T follicular helper cell (primary cell): ENCODE data around the gene ANXA4.

Experiments
- DNase-seq: peaks from one replicate; pipeline ENCODE4 v3.0.0-alpha.2; 2020; ENCODE audit warnings: low read depth

The ANXA4 gene

DNA sequence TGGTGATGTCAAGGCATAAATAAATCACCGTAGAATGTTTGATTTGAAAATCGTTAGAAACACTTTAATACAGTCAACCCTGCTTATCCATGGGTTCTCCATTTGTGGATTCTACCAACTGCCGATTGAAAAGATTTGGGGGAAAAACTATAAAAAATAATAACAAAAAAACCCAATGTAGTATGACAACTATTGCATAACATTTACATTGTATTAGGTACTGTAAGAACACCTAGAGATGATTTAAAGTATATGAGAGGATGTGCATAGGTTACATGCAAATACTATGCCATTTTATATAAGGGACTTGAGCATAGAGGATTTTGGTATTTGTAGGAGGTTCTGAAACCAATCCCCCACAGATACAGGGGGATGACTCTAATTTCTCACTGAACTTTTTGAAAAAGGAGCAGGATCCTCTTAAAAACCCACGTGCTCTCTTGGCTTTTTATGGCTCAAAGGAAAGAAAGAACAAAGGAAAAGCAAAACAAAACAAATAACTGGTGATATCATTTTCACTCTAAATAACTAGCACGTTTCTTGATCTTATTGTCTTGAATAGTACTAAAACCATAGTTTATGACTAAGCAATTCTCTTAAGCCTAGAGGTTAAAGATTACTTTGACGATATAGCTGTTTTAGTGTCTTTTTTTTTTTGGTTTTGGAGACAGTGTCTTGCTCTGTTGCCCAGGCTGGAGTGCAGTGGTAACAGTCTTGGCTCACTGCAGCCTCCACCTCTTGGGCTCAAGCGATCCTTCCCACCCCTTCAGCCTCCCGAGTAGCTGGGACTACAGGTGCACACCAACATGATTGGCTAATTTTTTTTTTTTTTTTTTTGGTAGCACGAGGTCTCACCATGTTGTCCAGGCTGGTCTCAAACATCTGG, 104.5 kb downstream of the ANXA4 start:
- DNase-seq = no peak

DNA sequence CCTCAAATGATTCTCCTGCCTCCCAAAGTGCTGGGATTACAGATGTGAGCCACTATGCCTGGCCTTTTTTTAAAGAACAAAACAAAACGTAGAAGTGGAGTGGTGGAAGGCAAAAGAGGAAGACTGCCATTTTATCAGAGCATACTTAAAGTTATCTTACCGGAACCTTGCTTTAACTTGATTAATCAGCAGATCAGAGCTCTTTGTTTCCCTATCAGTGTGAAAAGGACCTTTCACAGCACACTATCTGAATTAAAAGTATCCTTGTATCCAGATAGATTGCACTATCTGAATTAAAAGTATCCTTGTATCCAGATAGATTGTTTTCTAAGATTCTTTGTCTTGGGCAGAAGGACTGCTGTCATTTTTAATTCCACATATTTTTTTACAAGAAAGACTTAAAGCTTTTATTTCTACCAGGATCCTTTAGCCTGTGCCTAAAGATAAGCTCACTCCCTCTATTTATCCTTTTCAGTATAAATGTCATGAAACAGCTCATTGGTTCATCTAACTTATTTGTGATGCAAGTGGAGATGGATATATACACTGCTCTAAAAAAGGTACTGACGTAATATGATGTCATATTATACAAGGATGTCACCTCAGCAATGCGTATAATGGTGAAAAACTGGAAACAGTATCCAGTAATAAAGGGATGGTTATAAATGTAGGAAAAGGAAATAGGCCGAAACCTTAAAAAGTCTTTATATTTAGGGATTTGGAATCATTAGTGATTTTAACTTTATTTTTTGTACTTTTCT, 105.3 kb downstream of the ANXA4 start:
- DNase-seq = no peak

DNA sequence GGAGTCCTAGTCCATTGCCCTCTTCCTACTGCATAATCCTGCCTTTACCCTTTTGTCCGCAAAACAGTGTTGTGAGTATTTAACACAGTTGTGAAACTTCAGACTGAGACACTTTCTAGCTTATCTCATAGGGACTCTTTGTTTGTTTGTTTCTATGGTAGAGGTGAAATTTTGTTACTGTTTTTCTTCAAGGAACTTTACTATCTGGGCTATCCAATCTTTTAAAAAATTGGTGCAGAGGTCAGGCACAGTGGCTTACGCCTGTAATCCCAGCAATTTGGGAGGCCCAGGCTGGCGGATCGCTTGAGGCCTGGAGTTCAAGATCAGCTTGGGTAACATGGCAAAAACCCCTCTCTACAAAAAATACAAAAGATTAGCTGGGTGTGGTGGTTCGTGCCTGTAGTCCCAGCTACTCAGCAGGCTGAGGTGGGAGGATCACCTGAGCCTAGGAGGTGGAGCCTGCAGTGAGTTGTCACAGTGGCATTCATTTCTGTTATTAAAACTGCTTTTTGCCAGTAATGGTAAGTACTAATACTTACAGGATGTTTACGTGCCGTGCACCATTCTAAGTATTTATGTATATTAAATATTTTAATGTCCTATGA, 106.4 kb downstream of the ANXA4 start:
- no peak for DNase-seq

DNA sequence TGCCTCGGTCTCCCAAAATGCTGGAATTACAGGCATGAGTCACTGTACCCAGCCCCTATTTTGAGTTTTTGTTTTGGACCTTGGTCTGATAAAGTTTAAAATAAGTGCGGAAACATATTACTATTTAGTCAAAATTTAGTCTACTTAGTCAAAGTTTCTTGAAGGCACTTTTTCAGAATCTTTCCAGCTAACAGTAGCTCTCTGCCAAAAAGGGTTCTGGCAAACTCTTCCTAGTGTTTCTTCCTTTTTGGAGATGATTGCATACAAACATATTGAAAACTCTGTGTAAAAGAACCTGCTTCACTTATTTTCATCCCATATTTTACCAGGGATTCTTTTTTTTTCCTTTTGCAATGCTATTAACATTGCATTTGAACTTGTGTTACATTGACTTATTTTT, 116.3 kb downstream of the ANXA4 start:
- DNase-seq = no peak

DNA sequence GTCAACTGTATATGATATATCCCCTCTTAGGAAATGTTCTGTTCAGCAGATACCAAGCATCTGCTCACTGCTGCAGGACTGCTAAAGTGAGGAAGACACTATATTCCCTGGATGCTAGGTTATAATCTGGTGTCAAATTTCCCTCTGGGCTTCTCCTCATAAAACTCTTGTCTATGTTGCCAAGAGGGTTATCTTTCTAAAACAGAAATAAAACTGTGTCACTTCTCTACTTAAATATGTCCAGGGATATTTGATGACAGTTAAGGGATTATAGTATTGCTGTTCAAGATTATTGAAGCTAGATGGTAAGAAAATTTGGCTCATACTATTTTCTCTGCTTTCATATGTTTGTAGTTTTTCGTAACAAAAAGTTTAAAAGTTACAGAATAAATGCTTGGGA, 121.4 kb downstream of the ANXA4 start:
- DNase-seq = no peak
